ENCODE data around the gene CAPZA2. TPM values are rescaled to one million over a fixed set of nuclear protein-coding genes. Genes with fewer than 3 reads are reported as not detected.

The CAPZA2 gene
- total and polyA plus RNA-seq, 2 experiments from 2014 or later = 150 to 348 TPM

- peak in 1 of 2 donors; percentile 28 for DNase-seq (ENCODE audit: low read depth in 1 of 2, low spot score in 1 of 2)
- H3K4me1 ChIP-seq (ENCODE audit: low read depth) = peaks cover 57% of the 10 kb centered on the region
- no peaks in the 10 kb centered on the region for H3K9me3 ChIP-seq (ENCODE audit: low read depth)
- H3K27ac ChIP-seq = no peak overlapping the region
- no peaks in the 10 kb centered on the region for H3K27me3 ChIP-seq
- no peak for TF ChIP-seq CTCF (IDR thresholded peaks at IDR 0.05; ENCODE audit: low read depth, low read length)
- no peak overlapping the region for H3K4me3 ChIP-seq
- H3K36me3 ChIP-seq = no peaks in the 10 kb centered on the region
Measured at GRCh38 chr7:116872026-116872425, 9.6 kb downstream of the CAPZA2 start.

- no peak for DNase-seq (ENCODE audit: low read depth in 1 of 2, low spot score in 1 of 2)
Measured at GRCh38 chr7:116873619-116874018, 11.2 kb downstream of the CAPZA2 start.

GRCh38 chr7:116876664-116877442 is 14.5 kb downstream of the CAPZA2 start:
- H3K4me1 ChIP-seq (ENCODE audit: low read depth) = peaks cover 60% of the 10 kb centered on the region
- TF ChIP-seq CTCF (IDR thresholded peaks at IDR 0.05; ENCODE audit: low read depth, low read length) = peak; percentile 23
- H3K36me3 ChIP-seq = no peaks in the 10 kb centered on the region
- peak; percentile 74 to 79 for DNase-seq (ENCODE audit: low read depth in 1 of 2, low spot score in 1 of 2)
- no peaks in the 10 kb centered on the region for H3K9me3 ChIP-seq (ENCODE audit: low read depth)
- peak overlapping the region; percentile 5 for H3K4me3 ChIP-seq
- H3K27ac ChIP-seq = peak overlapping the region; percentile 91
- no peaks in the 10 kb centered on the region for H3K27me3 ChIP-seq

More at GRCh38 chr7:116873619-116874018, 11.2 kb downstream of the CAPZA2 start:
- TF ChIP-seq CTCF (IDR thresholded peaks at IDR 0.05; ENCODE audit: low read depth, low read length) = no peak
- Histone ChIP-seq H3K27ac (peak overlapping the region; percentile 91), H3K27me3 (no peaks in the 10 kb centered on the region), H3K9me3 (ENCODE audit: low read depth) (no peaks in the 10 kb centered on the region), H3K4me1 (ENCODE audit: low read depth) (peaks cover 73% of the 10 kb centered on the region), H3K36me3 (no peaks in the 10 kb centered on the region), H3K4me3 (no peak overlapping the region)

- Histone ChIP-seq H3K27me3 (no peaks in the 10 kb centered on the region), H3K36me3 (no peaks in the 10 kb centered on the region), H3K4me3 (no peak overlapping the region), H3K4me1 (ENCODE audit: low read depth) (peaks cover 60% of the 10 kb centered on the region), H3K27ac (peak overlapping the region; percentile 91), H3K9me3 (ENCODE audit: low read depth) (no peaks in the 10 kb centered on the region)
- no peak for TF ChIP-seq CTCF (IDR thresholded peaks at IDR 0.05; ENCODE audit: low read depth, low read length)
- DNase-seq (ENCODE audit: low read depth in 1 of 2, low spot score in 1 of 2) = peak in 1 of 2 donors; percentile 10
Measured at GRCh38 chr7:116877443-116878217, 15.2 kb downstream of the CAPZA2 start.

GRCh38 chr7:116884691-116885090 is 22.3 kb downstream of the CAPZA2 start:
- TF ChIP-seq CTCF (IDR thresholded peaks at IDR 0.05; ENCODE audit: low read depth, low read length) = no peak
- Histone ChIP-seq H3K27ac (no peak overlapping the region), H3K4me3 (no peak overlapping the region), H3K9me3 (ENCODE audit: low read depth) (no peaks in the 10 kb centered on the region), H3K36me3 (peaks cover 10% of the 10 kb centered on the region), H3K4me1 (ENCODE audit: low read depth) (peaks cover 3% of the 10 kb centered on the region), H3K27me3 (no peaks in the 10 kb centered on the region)
- DNase-seq (ENCODE audit: low read depth in 1 of 2, low spot score in 1 of 2) = no peak
